Gastrocnemius medialis (tissue), 4 donors: ENCODE data around the gene ITPK1. TPM values are rescaled to one million over a fixed set of nuclear protein-coding genes. Genes with fewer than 3 reads are reported as not detected.

ENCODE experiments used
- ATAC-seq, 2 donors: fragments of 150-250 bp; one replicate each; pipeline ENCODE4 v1.9.1; 2016
- DNase-seq, 2 donors: peaks; one replicate each; pipeline ENCODE4 v3.0.0-alpha.2; 2019
- H3K27ac ChIP-seq, 4 donors: fragments of 200-600 bp; sonication (generic); 1 replicate in 1 of 4; 2 replicates in 3 of 4; pipeline ENCODE4 v1.5.1; 2016 to 2018; ENCODE audit warnings: mild to moderate bottlenecking in 2 of 4, moderate library complexity in 1 of 4
- H3K27me3 ChIP-seq, 3 donors: fragments of 200-600 bp; sonication (generic) in 2 of 3; 1 replicate in 1 of 3; 2 replicates in 2 of 3; pipeline versions ENCODE4 v1.5.1 to v1.6.0; 2016 to 2019; ENCODE audit warnings: mild to moderate bottlenecking in 1 of 3, moderate library complexity in 1 of 3
- H3K36me3 ChIP-seq, 2 donors: fragments of 200-600 bp; sonication (generic) in 1 of 2; one replicate each; pipeline ENCODE4 v1.5.1; 2017 to 2018
- H3K4me1 ChIP-seq, 2 donors: fragments of 200-600 bp; sonication (generic) in 1 of 2; one replicate each; pipeline ENCODE4 v1.5.1; 2016 to 2017; ENCODE audit warnings: mild to moderate bottlenecking in 2 of 2
- H3K4me3 ChIP-seq, 4 donors: fragments of 200-600 bp; sonication (generic) in 3 of 4; 1 replicate in 1 of 4; 2 replicates in 3 of 4; pipeline ENCODE4 v1.5.1; 2016 to 2019; ENCODE audit warnings: mild to moderate bottlenecking in 2 of 4
- H3K9me3 ChIP-seq, 3 donors: fragments of 200-600 bp; sonication (generic) in 2 of 3; 1 replicate in 1 of 3; 2 replicates in 2 of 3; pipeline ENCODE4 v1.5.1; 2016 to 2019
- POLR2A ChIP-seq, 2 donors: fragments of 450-650 bp; IDR thresholded peaks; one replicate each; pipeline ENCODE4 v1.6.1; 2017; ENCODE audit warnings: antibody characterized with exemption in 2 of 2, mild to moderate bottlenecking in 2 of 2, moderate library complexity in 2 of 2
- in situ Hi-C, 4 donors: fragments of 200-750 bp; cut with MboI; loops; one replicate each; pipeline versions ENCODE4 v1.15.0 to v1.8.0; 2017; ENCODE audit warnings: low sequenced_read_pairs in 4 of 4
- intact Hi-C: fragments of 100-400 bp; cut with DNase I; formaldehyde crosslinking; loops from one replicate; pipeline ENCODE4 v1.15.1; 2023; ENCODE audit warnings: low total_unique reads
- total RNA-seq, 4 donors: library from RNA; depleted of rRNA; stranded (reverse); fragments of >200 nt; gene quantifications; one replicate each; pipeline versions ENCODE4 v1.1.0 to v1.2.3, GENCODE V29; 2016
- TF ChIP-seq, protein P1 (sequence below), 5 experiments: fragments of 450-650 bp in 3 of 5; fragments of 200-600 bp in 2 of 5; sonication (generic) in 2 of 5; IDR thresholded peaks in 4 of 5; conservative IDR thresholded peaks in 1 of 5; 1 replicate in 4 of 5; 2 replicates in 1 of 5; pipeline ENCODE4 v1.5.1; 2016 to 2019; ENCODE audit warnings: antibody characterized with exemption in 5 of 5, mild to moderate bottlenecking in 3 of 5, moderate library complexity in 3 of 5

The ITPK1 gene
- total RNA-seq, 4 donors from 2014 or later, result 49.7 to 80.1 (median 53.6) TPM

DNA sequence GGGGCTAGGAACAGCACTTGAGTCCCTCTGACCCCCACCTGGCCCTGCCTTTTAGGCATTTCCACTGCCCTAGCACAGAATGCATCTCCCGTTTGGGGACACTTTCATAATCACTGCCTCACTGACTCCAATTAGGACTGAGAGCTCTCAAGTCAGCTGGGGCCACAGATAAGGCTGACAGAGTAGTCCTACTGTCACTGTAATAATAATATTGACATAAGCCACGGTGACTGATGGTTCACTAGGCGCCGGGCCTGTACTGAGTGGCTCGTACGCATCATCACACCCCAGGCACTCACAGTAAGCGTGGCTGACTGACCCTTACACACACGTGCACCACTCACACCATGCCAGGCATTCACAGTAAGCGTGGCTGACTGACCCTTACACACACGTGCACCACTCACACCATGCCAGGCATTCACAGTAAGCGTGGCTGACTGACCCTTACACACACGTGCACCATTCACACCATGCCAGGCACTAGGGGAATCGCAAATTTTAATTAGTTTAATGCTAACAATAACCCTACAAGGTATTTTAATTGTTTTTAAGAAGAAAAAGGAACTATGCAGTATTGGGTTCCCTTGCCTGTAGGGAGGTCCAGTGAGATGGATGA is 105.1 kb downstream of the ITPK1 start:
- TF ChIP-seq POLR2A (IDR thresholded peaks at IDR 0.05), result no peak
- TF ChIP-seq, protein P1, sequence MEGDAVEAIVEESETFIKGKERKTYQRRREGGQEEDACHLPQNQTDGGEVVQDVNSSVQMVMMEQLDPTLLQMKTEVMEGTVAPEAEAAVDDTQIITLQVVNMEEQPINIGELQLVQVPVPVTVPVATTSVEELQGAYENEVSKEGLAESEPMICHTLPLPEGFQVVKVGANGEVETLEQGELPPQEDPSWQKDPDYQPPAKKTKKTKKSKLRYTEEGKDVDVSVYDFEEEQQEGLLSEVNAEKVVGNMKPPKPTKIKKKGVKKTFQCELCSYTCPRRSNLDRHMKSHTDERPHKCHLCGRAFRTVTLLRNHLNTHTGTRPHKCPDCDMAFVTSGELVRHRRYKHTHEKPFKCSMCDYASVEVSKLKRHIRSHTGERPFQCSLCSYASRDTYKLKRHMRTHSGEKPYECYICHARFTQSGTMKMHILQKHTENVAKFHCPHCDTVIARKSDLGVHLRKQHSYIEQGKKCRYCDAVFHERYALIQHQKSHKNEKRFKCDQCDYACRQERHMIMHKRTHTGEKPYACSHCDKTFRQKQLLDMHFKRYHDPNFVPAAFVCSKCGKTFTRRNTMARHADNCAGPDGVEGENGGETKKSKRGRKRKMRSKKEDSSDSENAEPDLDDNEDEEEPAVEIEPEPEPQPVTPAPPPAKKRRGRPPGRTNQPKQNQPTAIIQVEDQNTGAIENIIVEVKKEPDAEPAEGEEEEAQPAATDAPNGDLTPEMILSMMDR (IDR thresholded peaks at IDR 0.05 in 4 of 5, conservative IDR thresholded peaks at IDR 0.05 in 1 of 5), result no peak
- no peaks in the 10 kb centered on the region for H3K27me3 ChIP-seq
- H3K4me3 ChIP-seq, result no peak overlapping the region
- peaks cover 69 to 76% of the 10 kb centered on the region in 2 donors for H3K4me1 ChIP-seq
- no peaks in the 10 kb centered on the region for H3K36me3 ChIP-seq
- ATAC-seq (no peak), DNase-seq (no peak)
- in situ Hi-C loops (no loop called here), intact Hi-C loops (loop anchor here (10.0 kb wide), 1 partner anchor 174 kb away; the partner anchor contains the start of genes LYSET and MOAP1)
- H3K27ac ChIP-seq, result no peak overlapping the region
- no peaks in the 10 kb centered on the region for H3K9me3 ChIP-seq

DNA sequence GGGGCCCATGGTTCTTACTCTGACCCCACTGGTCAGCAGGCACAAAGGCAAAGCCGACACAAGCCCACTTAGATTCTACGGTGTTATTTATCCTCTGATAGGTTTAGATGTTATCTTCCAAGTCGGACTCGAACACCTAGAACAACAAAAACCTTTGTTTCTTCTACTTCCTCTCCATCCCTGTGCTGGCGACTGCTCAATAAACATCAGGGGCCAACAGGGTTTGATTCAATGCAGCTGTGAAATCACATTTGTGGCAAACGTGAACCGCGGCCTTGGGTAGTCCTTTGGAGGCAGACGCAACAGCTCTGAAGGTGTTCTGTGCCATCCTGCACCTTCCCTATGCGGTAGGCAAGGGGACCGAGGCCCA is 105.6 kb downstream of the ITPK1 start:
- no peak overlapping the region for H3K4me3 ChIP-seq
- no peak for DNase-seq
- no peak for ATAC-seq
- H3K36me3 ChIP-seq, result no peaks in the 10 kb centered on the region
- H3K4me1 ChIP-seq, result peaks cover 64 to 76% of the 10 kb centered on the region in 2 donors
- intact Hi-C loops, result loop anchor here (10.0 kb wide), 1 partner anchor 175 kb away; the partner anchor contains the start of genes LYSET and MOAP1
- H3K27me3 ChIP-seq, result no peaks in the 10 kb centered on the region
- no peak overlapping the region for H3K27ac ChIP-seq
- in situ Hi-C loops, result no loop called here
- TF ChIP-seq, protein P1 (IDR thresholded peaks at IDR 0.05 in 4 of 5, conservative IDR thresholded peaks at IDR 0.05 in 1 of 5), result no peak
- TF ChIP-seq POLR2A (IDR thresholded peaks at IDR 0.05), result no peak
- H3K9me3 ChIP-seq, result no peaks in the 10 kb centered on the region

DNA sequence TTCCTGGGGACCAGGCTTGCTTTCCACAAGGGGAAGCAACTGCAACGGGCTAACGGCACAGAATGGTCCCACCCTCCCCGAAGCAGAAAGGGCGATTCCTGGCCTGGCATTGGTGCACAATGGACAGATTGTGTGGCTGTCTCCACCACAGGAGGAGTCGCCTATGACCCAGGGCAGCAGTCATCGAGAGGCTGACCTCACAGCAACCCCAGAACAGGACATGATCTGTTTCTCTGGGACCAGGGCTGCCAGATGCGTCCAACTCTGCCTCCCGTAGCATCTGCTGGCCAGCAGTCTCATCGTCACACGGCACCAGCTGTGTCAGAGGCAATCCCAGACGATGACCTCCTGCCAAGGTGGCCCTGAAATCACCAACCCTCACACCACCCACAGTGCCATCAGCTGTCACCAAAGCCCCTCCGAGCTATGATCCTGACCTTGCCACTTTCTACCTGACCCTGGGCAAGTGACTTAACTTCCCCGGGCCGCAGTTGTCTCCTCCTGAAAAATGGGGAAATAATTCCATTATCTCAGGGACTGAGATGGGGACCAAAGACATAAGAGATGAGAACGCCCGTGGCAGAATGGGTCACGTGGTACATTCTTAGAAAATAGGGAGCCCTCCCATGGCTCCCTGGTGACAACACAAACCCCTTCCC is 106.1 kb downstream of the ITPK1 start:
- peak; percentile 43 to 47 for ATAC-seq
- no peak overlapping the region for H3K27ac ChIP-seq
- in situ Hi-C loops, result no loop called here
- peak; percentile 39 to 67 for DNase-seq
- H3K27me3 ChIP-seq, result no peaks in the 10 kb centered on the region
- H3K36me3 ChIP-seq, result no peaks in the 10 kb centered on the region
- TF ChIP-seq, protein P1 (IDR thresholded peaks at IDR 0.05 in 4 of 5, conservative IDR thresholded peaks at IDR 0.05 in 1 of 5), result no peak
- no peak for TF ChIP-seq POLR2A (IDR thresholded peaks at IDR 0.05)
- no peak overlapping the region for H3K4me3 ChIP-seq
- intact Hi-C loops, result loop anchor here (2.0 to 10.0 kb wide), 2 partner anchors 105 to 175 kb away; partner anchors contain the start of genes ITPK1, LYSET and MOAP1
- no peaks in the 10 kb centered on the region for H3K9me3 ChIP-seq
- peaks cover 61 to 74% of the 10 kb centered on the region in 2 donors for H3K4me1 ChIP-seq

DNA sequence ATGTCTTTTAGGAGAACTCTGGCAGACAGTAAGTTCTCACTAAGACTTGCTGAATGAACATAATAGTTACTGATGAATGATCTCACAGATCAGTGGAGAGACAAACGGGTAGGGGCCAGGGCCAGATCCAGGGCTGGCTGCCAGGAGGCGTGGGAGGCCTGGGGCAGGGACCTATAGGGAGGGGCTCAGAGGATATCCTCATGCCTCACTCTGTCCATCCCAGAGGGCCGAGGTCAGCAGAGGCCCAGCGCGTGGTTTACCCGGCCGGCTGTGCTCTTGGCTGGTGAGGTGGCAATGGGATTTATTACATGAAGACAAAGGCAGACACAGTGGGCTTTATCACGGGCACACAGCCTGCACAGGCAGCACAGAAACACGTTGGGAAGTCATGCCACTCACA is 107.3 kb downstream of the ITPK1 start:
- Histone ChIP-seq H3K27ac (no peak overlapping the region), H3K4me3 (no peak overlapping the region), H3K27me3 (no peaks in the 10 kb centered on the region), H3K9me3 (no peaks in the 10 kb centered on the region), H3K36me3 (no peaks in the 10 kb centered on the region), H3K4me1 (peaks cover 59 to 64% of the 10 kb centered on the region in 2 donors)
- TF ChIP-seq, protein P1 (IDR thresholded peaks at IDR 0.05 in 4 of 5, conservative IDR thresholded peaks at IDR 0.05 in 1 of 5), result no peak
- no peak for TF ChIP-seq POLR2A (IDR thresholded peaks at IDR 0.05)
- in situ Hi-C loops (no loop called here), intact Hi-C loops (loop anchor here (2.0 kb wide), 1 partner anchor 106 kb away; the partner anchor contains the start of gene ITPK1)
- ATAC-seq (no peak), DNase-seq (no peak)
